Fibroblast of skin of back (primary cell): Measurements from ENCODE around the gene NGDN.

Source experiments
- DNase-seq: peaks from one replicate; pipeline ENCODE4 v3.0.0-alpha.2; 2013

Gene NGDN

GRCh38 chr14:23523229-23524016 lies 53.9 kb downstream of the NGDN start:
- no peak for DNase-seq

GRCh38 chr14:23524954-23525353 lies 55.5 kb downstream of the NGDN start:
- DNase-seq, result no peak

GRCh38 chr14:23525611-23526010 lies 56.1 kb downstream of the NGDN start:
- no peak for DNase-seq
